NB4 (cell line): Measurements from ENCODE around the gene FAM168B.

Experiments
- MAX ChIP-seq: IDR thresholded peaks from 2 replicates; pipeline ENCODE4 v1.6.1; 2011; ENCODE audit warnings: low read depth, low read length
- MYC ChIP-seq: IDR thresholded peaks from 2 replicates; pipeline ENCODE4 v1.6.1; 2011; ENCODE audit warnings: low read depth, low read length
- TF ChIP-seq, protein P1 (sequence below): IDR thresholded peaks from one replicate; pipeline ENCODE4 v1.5.1; 2012; ENCODE audit warnings: low read depth, low read length

- TF ChIP-seq MYC, result no peak
- no peak for TF ChIP-seq MAX
- TF ChIP-seq, protein P1, sequence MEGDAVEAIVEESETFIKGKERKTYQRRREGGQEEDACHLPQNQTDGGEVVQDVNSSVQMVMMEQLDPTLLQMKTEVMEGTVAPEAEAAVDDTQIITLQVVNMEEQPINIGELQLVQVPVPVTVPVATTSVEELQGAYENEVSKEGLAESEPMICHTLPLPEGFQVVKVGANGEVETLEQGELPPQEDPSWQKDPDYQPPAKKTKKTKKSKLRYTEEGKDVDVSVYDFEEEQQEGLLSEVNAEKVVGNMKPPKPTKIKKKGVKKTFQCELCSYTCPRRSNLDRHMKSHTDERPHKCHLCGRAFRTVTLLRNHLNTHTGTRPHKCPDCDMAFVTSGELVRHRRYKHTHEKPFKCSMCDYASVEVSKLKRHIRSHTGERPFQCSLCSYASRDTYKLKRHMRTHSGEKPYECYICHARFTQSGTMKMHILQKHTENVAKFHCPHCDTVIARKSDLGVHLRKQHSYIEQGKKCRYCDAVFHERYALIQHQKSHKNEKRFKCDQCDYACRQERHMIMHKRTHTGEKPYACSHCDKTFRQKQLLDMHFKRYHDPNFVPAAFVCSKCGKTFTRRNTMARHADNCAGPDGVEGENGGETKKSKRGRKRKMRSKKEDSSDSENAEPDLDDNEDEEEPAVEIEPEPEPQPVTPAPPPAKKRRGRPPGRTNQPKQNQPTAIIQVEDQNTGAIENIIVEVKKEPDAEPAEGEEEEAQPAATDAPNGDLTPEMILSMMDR, result no peak
Measured at GRCh38 chr2:131132729-131133128, 39.5 kb upstream of the FAM168B start.
